ENCODE measurements around the gene GMDS. TPM values are rescaled to one million over a fixed set of nuclear protein-coding genes. Genes with fewer than 3 reads are reported as not detected.

Gene GMDS
- total and polyA plus RNA-seq, 2 experiments from 2014 or later = 3.0 to 12.6 TPM

GRCh38 chr6:2168480-2168879, 76.9 kb downstream of the GMDS start:
- Histone ChIP-seq H3K27ac (no peak overlapping the region), H3K9ac (no peak overlapping the region), H3K4me2 (ENCODE audit: unreplicated experiment) (peak overlapping the region; percentile 39), H3K9me3 (ENCODE audit: low read depth) (no peaks in the 10 kb centered on the region), H3F3A (ENCODE audit: insufficient read depth) (peaks cover 11% of the 10 kb centered on the region; the same call in 1 of the 2 replicates), H4K20me1 (ENCODE audit: insufficient read depth) (no peaks in the 10 kb centered on the region), H3K27me3 (replicated peaks; ENCODE audit: insufficient read depth) (no peaks in the 10 kb centered on the region), H2AFZ (peak overlapping the region; percentile 14), H3K9me2 (ENCODE audit: insufficient read depth) (no peaks in the 10 kb centered on the region), H3K36me3 (ENCODE audit: low read depth) (no peaks in the 10 kb centered on the region), H3K4me3 (no peak overlapping the region), H3K79me2 (ENCODE audit: insufficient read depth) (no peaks in the 10 kb centered on the region), H3K4me1 (ENCODE audit: insufficient read depth) (peaks cover 18% of the 10 kb centered on the region)
- no peak for TF ChIP-seq EZH2phosphoT487 (IDR thresholded peaks at IDR 0.05; ENCODE audit: insufficient read depth, low read depth)
- no peak for TF ChIP-seq EZH2 (IDR thresholded peaks at IDR 0.05; ENCODE audit: insufficient read depth, poor library complexity, severe bottlenecking)
- in situ Hi-C loops (cut with MboI) = no loop called here
- peak; percentile 34 for DNase-seq

GRCh38 chr6:2166717-2167116, 78.7 kb downstream of the GMDS start:
- Histone ChIP-seq H3K9me3 (ENCODE audit: low read depth) (no peaks in the 10 kb centered on the region), H3K36me3 (ENCODE audit: low read depth) (no peaks in the 10 kb centered on the region), H3K9me2 (ENCODE audit: insufficient read depth) (no peaks in the 10 kb centered on the region), H3K4me1 (ENCODE audit: insufficient read depth) (peaks cover 28% of the 10 kb centered on the region), H3K4me2 (ENCODE audit: unreplicated experiment) (no peak overlapping the region), H3K79me2 (ENCODE audit: insufficient read depth) (no peaks in the 10 kb centered on the region), H3K27ac (no peak overlapping the region), H3K9ac (no peak overlapping the region), H3F3A (ENCODE audit: insufficient read depth) (peaks cover 11% of the 10 kb centered on the region; the same call in 1 of the 2 replicates), H3K27me3 (replicated peaks; ENCODE audit: insufficient read depth) (no peaks in the 10 kb centered on the region), H2AFZ (no peak overlapping the region), H3K4me3 (no peak overlapping the region), H4K20me1 (ENCODE audit: insufficient read depth) (no peaks in the 10 kb centered on the region)
- no peak for DNase-seq
- 84 to 86% methylated on average over 1 of the region's 1 CpG for WGBS, 2 experiments (ENCODE audit: low coverage in 1 of 2, low lambda C conversion rate in 2 of 2, missing lambda C conversion rate in 2 of 2)
- TF ChIP-seq EZH2phosphoT487 (IDR thresholded peaks at IDR 0.05; ENCODE audit: insufficient read depth, low read depth) (no peak), EZH2 (IDR thresholded peaks at IDR 0.05; ENCODE audit: insufficient read depth, poor library complexity, severe bottlenecking) (no peak)
- in situ Hi-C loops (cut with MboI) = no loop called here

GRCh38 chr6:2165286-2165685, 80.1 kb downstream of the GMDS start:
- no peak overlapping the region for H3K9ac ChIP-seq
- H3K9me3 ChIP-seq (ENCODE audit: low read depth) = no peaks in the 10 kb centered on the region
- in situ Hi-C loops (cut with MboI) = no loop called here
- H3K4me2 ChIP-seq (ENCODE audit: unreplicated experiment) = no peak overlapping the region
- no peaks in the 10 kb centered on the region for H3K27me3 ChIP-seq (replicated peaks; ENCODE audit: insufficient read depth)
- H3F3A ChIP-seq (ENCODE audit: insufficient read depth) = peaks cover 11% of the 10 kb centered on the region; the same call in 1 of the 2 replicates
- WGBS, 2 experiments (ENCODE audit: low coverage in 1 of 2, low lambda C conversion rate in 2 of 2, missing lambda C conversion rate in 2 of 2) = 95 to 100% methylated on average over 1 of the region's 1 CpG
- no peaks in the 10 kb centered on the region for H4K20me1 ChIP-seq (ENCODE audit: insufficient read depth)
- no peaks in the 10 kb centered on the region for H3K79me2 ChIP-seq (ENCODE audit: insufficient read depth)
- peaks cover 26% of the 10 kb centered on the region for H3K4me1 ChIP-seq (ENCODE audit: insufficient read depth)
- no peaks in the 10 kb centered on the region for H3K36me3 ChIP-seq (ENCODE audit: low read depth)
- H3K4me3 ChIP-seq = no peak overlapping the region
- H3K9me2 ChIP-seq (ENCODE audit: insufficient read depth) = no peaks in the 10 kb centered on the region
- H2AFZ ChIP-seq = no peak overlapping the region
- H3K27ac ChIP-seq = no peak overlapping the region
- peak; percentile 26 for DNase-seq
- no peak for TF ChIP-seq EZH2 (IDR thresholded peaks at IDR 0.05; ENCODE audit: insufficient read depth, poor library complexity, severe bottlenecking)
- TF ChIP-seq EZH2phosphoT487 (IDR thresholded peaks at IDR 0.05; ENCODE audit: insufficient read depth, low read depth) = no peak

- H3K9ac ChIP-seq = no peak overlapping the region
- no peak for DNase-seq
Measured at GRCh38 chr6:2164481-2164880, 80.9 kb downstream of the GMDS start.

GRCh38 chr6:2162079-2162445, 83.3 kb downstream of the GMDS start:
- Histone ChIP-seq H3K27ac (no peak overlapping the region), H3K9me3 (ENCODE audit: low read depth) (no peaks in the 10 kb centered on the region), H3K4me3 (no peak overlapping the region), H3K4me2 (ENCODE audit: unreplicated experiment) (peak overlapping the region; percentile 39), H3K4me1 (ENCODE audit: insufficient read depth) (peaks cover 31% of the 10 kb centered on the region), H4K20me1 (ENCODE audit: insufficient read depth) (no peaks in the 10 kb centered on the region), H3K79me2 (ENCODE audit: insufficient read depth) (no peaks in the 10 kb centered on the region), H3K9ac (no peak overlapping the region), H3F3A (ENCODE audit: insufficient read depth) (peaks cover 16% of the 10 kb centered on the region), H2AFZ (no peak overlapping the region), H3K36me3 (ENCODE audit: low read depth) (no peaks in the 10 kb centered on the region), H3K9me2 (ENCODE audit: insufficient read depth) (no peaks in the 10 kb centered on the region), H3K27me3 (replicated peaks; ENCODE audit: insufficient read depth) (no peaks in the 10 kb centered on the region)
- TF ChIP-seq EZH2 (IDR thresholded peaks at IDR 0.05; ENCODE audit: insufficient read depth, poor library complexity, severe bottlenecking) = no peak
- WGBS, 2 experiments (ENCODE audit: low coverage in 1 of 2, low lambda C conversion rate in 2 of 2, missing lambda C conversion rate in 2 of 2) = 82 to 100% methylated on average over 1 of the region's 1 CpG
- DNase-seq = peak; percentile 17
- in situ Hi-C loops (cut with MboI) = no loop called here

More at GRCh38 chr6:2164481-2164880, 80.9 kb downstream of the GMDS start:
- Histone ChIP-seq H3K4me2 (ENCODE audit: unreplicated experiment) (no peak overlapping the region), H3K9me3 (ENCODE audit: low read depth) (no peaks in the 10 kb centered on the region), H3K79me2 (ENCODE audit: insufficient read depth) (no peaks in the 10 kb centered on the region), H3K9me2 (ENCODE audit: insufficient read depth) (no peaks in the 10 kb centered on the region), H3K27ac (no peak overlapping the region), H3K27me3 (replicated peaks; ENCODE audit: insufficient read depth) (no peaks in the 10 kb centered on the region), H3K36me3 (ENCODE audit: low read depth) (no peaks in the 10 kb centered on the region), H4K20me1 (ENCODE audit: insufficient read depth) (no peaks in the 10 kb centered on the region), H3F3A (ENCODE audit: insufficient read depth) (peaks cover 11% of the 10 kb centered on the region; the same call in 1 of the 2 replicates), H3K4me1 (ENCODE audit: insufficient read depth) (peaks cover 26% of the 10 kb centered on the region), H2AFZ (no peak overlapping the region), H3K4me3 (no peak overlapping the region)
- TF ChIP-seq EZH2phosphoT487 (IDR thresholded peaks at IDR 0.05; ENCODE audit: insufficient read depth, low read depth) = no peak
- no peak for TF ChIP-seq EZH2 (IDR thresholded peaks at IDR 0.05; ENCODE audit: insufficient read depth, poor library complexity, severe bottlenecking)
- in situ Hi-C loops (cut with MboI) = no loop called here
- WGBS, 2 experiments (ENCODE audit: low coverage in 1 of 2, low lambda C conversion rate in 2 of 2, missing lambda C conversion rate in 2 of 2) = 90 to 97% methylated on average over 2 of the region's 2 CpGs
